ENCODE data around the gene PTPN14. TPM values are rescaled to one million over a fixed set of nuclear protein-coding genes. Genes with fewer than 3 reads are reported as not detected.

PTPN14 gene
- total RNA-seq, 1 experiment from 2014 or later: 76.4 TPM

GRCh38 chr1:214510914-214511638 lies 40.3 kb downstream of the PTPN14 start:
- Mint-ChIP-seq H3K36me3 (ENCODE audit: insufficient read depth in 1 of 3, low read depth in 3 of 3) (peaks cover 25 to 40% (median 35%) of the 10 kb centered on the region in 3 experiments), H3K4me3 (no peak overlapping the region), H3K4me1 (peaks cover 48 to 60% of the 10 kb centered on the region in 2 experiments), H3K9me3 (peaks cover 28 to 31% of the 10 kb centered on the region in 2 experiments), H3K27me3 (ENCODE audit: low read depth) (no peaks in the 10 kb centered on the region), H3K27ac (no peak overlapping the region; a peak in 1 of 7 replicates)
- H4K20me1 ChIP-seq (ENCODE audit: control insufficient read depth, insufficient read depth, insufficient read length): no peaks in the 10 kb centered on the region
- no peak for TF ChIP-seq CTCF (conservative IDR thresholded peaks at IDR 0.05)
- H4K5ac ChIP-seq (ENCODE audit: insufficient read length, low read depth, low read length): no peak overlapping the region
- H3K4me2 ChIP-seq (ENCODE audit: insufficient read depth, insufficient read length, low read length): no peak overlapping the region
- H4K91ac ChIP-seq (ENCODE audit: insufficient read length, low read depth, low read length): no peak overlapping the region
- H3K23ac ChIP-seq (ENCODE audit: insufficient read length, low read depth, low read length): no peak overlapping the region
- H2AK5ac ChIP-seq (ENCODE audit: insufficient read length, low read length): no peak overlapping the region
- H2BK15ac ChIP-seq (ENCODE audit: low read depth, low read length): no peak overlapping the region
- H3K56ac ChIP-seq (ENCODE audit: insufficient read length, low read depth, low read length): no peak overlapping the region
- H3K23me2 ChIP-seq (ENCODE audit: insufficient read length, low read depth, low read length, poor library complexity, severe bottlenecking): no peaks in the 10 kb centered on the region
- peaks cover 8% of the 10 kb centered on the region for H3K4me1 ChIP-seq (ENCODE audit: insufficient read depth, low read length)
- no peak overlapping the region for H2AFZ ChIP-seq (ENCODE audit: low read length)
- H2BK5ac ChIP-seq (ENCODE audit: insufficient read length, low read length): no peak overlapping the region
- H4K8ac ChIP-seq (replicated peaks; ENCODE audit: insufficient read length, low read depth, low read length): no peak overlapping the region
- no peaks in the 10 kb centered on the region for H3K27me3 ChIP-seq (ENCODE audit: insufficient read depth, low read length)
- peaks cover 4% of the 10 kb centered on the region for H3K79me1 ChIP-seq (ENCODE audit: insufficient read depth, low read depth, low read length, poor library complexity, severe bottlenecking)
- H3T11ph ChIP-seq (ENCODE audit: low read length): no peak overlapping the region
- no peak overlapping the region for H2BK20ac ChIP-seq (ENCODE audit: low read depth, low read length, poor library complexity, severe bottlenecking)
- no peak overlapping the region for H3K9ac ChIP-seq (ENCODE audit: extremely low read depth, insufficient read length, low read length)
- no peak overlapping the region for H2BK12ac ChIP-seq (ENCODE audit: insufficient read length, low read depth, low read length)
- DNase-seq: no peak
- no peak overlapping the region for H3K27ac ChIP-seq (ENCODE audit: insufficient read length, low read depth, low read length)
- H3K14ac ChIP-seq (ENCODE audit: insufficient read depth, low read length): no peak overlapping the region
- no peak overlapping the region for H3K4ac ChIP-seq (ENCODE audit: low read depth, low read length)
- no peak overlapping the region for H3K18ac ChIP-seq (ENCODE audit: insufficient read length, low read depth, low read length)
- no peak overlapping the region for H2BK120ac ChIP-seq (ENCODE audit: low read depth, low read length, poor library complexity, severe bottlenecking)
- peaks cover 12% of the 10 kb centered on the region for H3K9me3 ChIP-seq (ENCODE audit: control insufficient read depth, low read depth, low read length)
- H3K79me2 ChIP-seq (ENCODE audit: insufficient read depth, low read length): peaks cover 12% of the 10 kb centered on the region; the same call in 1 of the 2 replicates
- WGBS (ENCODE audit: extremely low coverage, insufficient read length, low lambda C conversion rate): 100% methylated on average over 2 of the region's 6 CpGs
